ENCODE data around the gene MEGF8. TPM values are rescaled to one million over a fixed set of nuclear protein-coding genes. Genes with fewer than 3 reads are reported as not detected.

MEGF8 gene
- total RNA-seq, 3 donors from 2014 or later (not counting 1 experiment from before 2014, with no cell fraction given), result 8.1 to 11.3 (median 10.5) TPM

GRCh38 chr19:42423462-42424344, 98.3 kb downstream of the MEGF8 start:
- no peaks in the 10 kb centered on the region for H3K36me3 Mint-ChIP-seq
- Histone ChIP-seq H3K4me3 (ENCODE audit: low read length) (peak overlapping the region; percentile 86), H3K4me1 (ENCODE audit: control insufficient read depth, insufficient read depth, low read length) (peaks cover 35% of the 10 kb centered on the region), H3K27ac (ENCODE audit: low read length) (peak overlapping the region; percentile 85), H3K27me3 (ENCODE audit: control insufficient read depth, insufficient read depth, low read length) (no peaks in the 10 kb centered on the region), H3K9me3 (ENCODE audit: control insufficient read depth, insufficient read depth, low read length) (no peaks in the 10 kb centered on the region), H3K36me3 (ENCODE audit: control insufficient read depth, insufficient read depth, low read length) (no peaks in the 10 kb centered on the region)
- intact Hi-C loops (cut with micrococcal nuclease), result loop anchor here (1.0 to 2.0 kb wide), 4 partner anchors 15 to 181 kb away; partner anchors contain the start of gene GSK3A
- 6% methylated on average over 61 of the region's 65 CpGs for WGBS (ENCODE audit: insufficient coverage)
- ATAC-seq, result peak; percentile 90 to 97 (median 93)
- peak overlapping the region; percentile 90 to 99 for H3K27ac Mint-ChIP-seq
- no peaks in the 10 kb centered on the region for H3K27me3 Mint-ChIP-seq (ENCODE audit: low read depth in 2 of 2)
- H3K9me3 Mint-ChIP-seq, result no peaks in the 10 kb centered on the region
- DNase-seq, result peak; percentile 91 to 96
- H3K4me3 Mint-ChIP-seq, result peak overlapping the region; percentile 98
- peaks cover 33 to 47% of the 10 kb centered on the region in 2 donors for H3K4me1 Mint-ChIP-seq
- TF ChIP-seq, protein P1, sequence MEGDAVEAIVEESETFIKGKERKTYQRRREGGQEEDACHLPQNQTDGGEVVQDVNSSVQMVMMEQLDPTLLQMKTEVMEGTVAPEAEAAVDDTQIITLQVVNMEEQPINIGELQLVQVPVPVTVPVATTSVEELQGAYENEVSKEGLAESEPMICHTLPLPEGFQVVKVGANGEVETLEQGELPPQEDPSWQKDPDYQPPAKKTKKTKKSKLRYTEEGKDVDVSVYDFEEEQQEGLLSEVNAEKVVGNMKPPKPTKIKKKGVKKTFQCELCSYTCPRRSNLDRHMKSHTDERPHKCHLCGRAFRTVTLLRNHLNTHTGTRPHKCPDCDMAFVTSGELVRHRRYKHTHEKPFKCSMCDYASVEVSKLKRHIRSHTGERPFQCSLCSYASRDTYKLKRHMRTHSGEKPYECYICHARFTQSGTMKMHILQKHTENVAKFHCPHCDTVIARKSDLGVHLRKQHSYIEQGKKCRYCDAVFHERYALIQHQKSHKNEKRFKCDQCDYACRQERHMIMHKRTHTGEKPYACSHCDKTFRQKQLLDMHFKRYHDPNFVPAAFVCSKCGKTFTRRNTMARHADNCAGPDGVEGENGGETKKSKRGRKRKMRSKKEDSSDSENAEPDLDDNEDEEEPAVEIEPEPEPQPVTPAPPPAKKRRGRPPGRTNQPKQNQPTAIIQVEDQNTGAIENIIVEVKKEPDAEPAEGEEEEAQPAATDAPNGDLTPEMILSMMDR (IDR thresholded peaks at IDR 0.05), result no peak

GRCh38 chr19:42424345-42424707, 98.9 kb downstream of the MEGF8 start:
- H3K4me1 ChIP-seq (ENCODE audit: control insufficient read depth, insufficient read depth, low read length), result peaks cover 35% of the 10 kb centered on the region
- DNase-seq, result no peak
- WGBS (ENCODE audit: insufficient coverage), result 85% methylated on average over 15 of the region's 15 CpGs

GRCh38 chr19:42424712-42425131, 99.3 kb downstream of the MEGF8 start:
- intact Hi-C loops (cut with micrococcal nuclease), result no loop called here
- WGBS (ENCODE audit: insufficient coverage), result 89% methylated on average over 13 of the region's 13 CpGs
- no peaks in the 10 kb centered on the region for H3K36me3 Mint-ChIP-seq

More at GRCh38 chr19:42424345-42424707, 98.9 kb downstream of the MEGF8 start:
- intact Hi-C loops (cut with micrococcal nuclease), result no loop called here
- H3K9me3 Mint-ChIP-seq, result no peaks in the 10 kb centered on the region
- ATAC-seq, result no peak
- Histone ChIP-seq H3K4me3 (ENCODE audit: low read length) (peak overlapping the region; percentile 86), H3K36me3 (ENCODE audit: control insufficient read depth, insufficient read depth, low read length) (no peaks in the 10 kb centered on the region), H3K27me3 (ENCODE audit: control insufficient read depth, insufficient read depth, low read length) (no peaks in the 10 kb centered on the region), H3K9me3 (ENCODE audit: control insufficient read depth, insufficient read depth, low read length) (no peaks in the 10 kb centered on the region), H3K27ac (ENCODE audit: low read length) (no peak overlapping the region)
- peaks cover 33 to 47% of the 10 kb centered on the region in 2 donors for H3K4me1 Mint-ChIP-seq
- no peaks in the 10 kb centered on the region for H3K36me3 Mint-ChIP-seq
- TF ChIP-seq, protein P1 (IDR thresholded peaks at IDR 0.05), result no peak
- peak overlapping the region; percentile 98 for H3K4me3 Mint-ChIP-seq
- peak overlapping the region in 1 of 2 donors; percentile 99 for H3K27ac Mint-ChIP-seq
- H3K27me3 Mint-ChIP-seq (ENCODE audit: low read depth in 2 of 2), result no peaks in the 10 kb centered on the region

More at GRCh38 chr19:42424712-42425131, 99.3 kb downstream of the MEGF8 start:
- Mint-ChIP-seq H3K27me3 (ENCODE audit: low read depth in 2 of 2) (no peaks in the 10 kb centered on the region), H3K27ac (peak overlapping the region in 1 of 2 donors; percentile 99), H3K4me3 (peak overlapping the region; percentile 98), H3K4me1 (peaks cover 33 to 47% of the 10 kb centered on the region in 2 donors), H3K9me3 (no peaks in the 10 kb centered on the region)
- Histone ChIP-seq H3K4me1 (ENCODE audit: control insufficient read depth, insufficient read depth, low read length) (peaks cover 35% of the 10 kb centered on the region), H3K27ac (ENCODE audit: low read length) (no peak overlapping the region), H3K4me3 (ENCODE audit: low read length) (no peak overlapping the region), H3K9me3 (ENCODE audit: control insufficient read depth, insufficient read depth, low read length) (no peaks in the 10 kb centered on the region), H3K36me3 (ENCODE audit: control insufficient read depth, insufficient read depth, low read length) (no peaks in the 10 kb centered on the region), H3K27me3 (ENCODE audit: control insufficient read depth, insufficient read depth, low read length) (no peaks in the 10 kb centered on the region)
- TF ChIP-seq, protein P1 (IDR thresholded peaks at IDR 0.05), result no peak
- no peak for ATAC-seq
- no peak for DNase-seq
